HG03060 (cell line): ENCODE results near the gene MRPS18A.

Experiments used
- ATAC-seq: cut with Tn5 transposase; IDR thresholded peaks from one replicate; pipeline ENCODE4 v1.9.1; 2021; ENCODE audit warnings: low read depth, moderate number of reproducible peaks; ENCODE audit not compliant: unreplicated experiment

The MRPS18A gene

DNA sequence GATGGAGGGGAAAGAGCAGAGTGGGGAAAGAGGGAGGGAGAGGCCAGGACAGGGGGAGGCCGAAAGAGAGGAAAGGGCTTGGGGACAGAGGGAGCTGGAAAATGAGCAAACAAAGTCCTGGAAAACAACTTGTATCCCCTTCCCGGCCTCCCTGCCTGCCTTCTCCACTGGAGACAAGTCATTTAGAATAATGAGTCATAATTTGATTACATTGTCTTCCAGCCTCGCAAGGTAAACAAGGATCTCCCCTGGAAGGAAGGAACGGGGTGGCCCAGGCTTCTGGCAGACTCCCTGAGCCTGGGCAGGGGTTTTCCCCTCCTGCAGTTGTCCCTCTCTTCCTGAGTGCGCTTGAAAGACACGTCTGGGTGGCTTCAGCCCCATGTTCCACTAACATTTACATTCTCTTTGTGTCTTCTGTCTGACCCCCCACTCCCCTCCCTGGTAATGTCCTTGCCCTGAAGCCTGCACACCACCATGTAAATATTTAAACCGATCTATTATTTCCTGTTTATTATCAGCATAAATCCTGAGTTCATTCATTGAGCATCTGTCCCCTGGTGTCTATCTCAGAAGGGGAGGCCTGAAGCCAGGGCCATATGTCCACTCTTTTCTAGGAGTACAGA lies 12.1 kb upstream of the MRPS18A start:
- ATAC-seq, result no peak

GRCh38 chr6:43698584-43699349 lies 11.2 kb upstream of the MRPS18A start:
- no peak for ATAC-seq

DNA sequence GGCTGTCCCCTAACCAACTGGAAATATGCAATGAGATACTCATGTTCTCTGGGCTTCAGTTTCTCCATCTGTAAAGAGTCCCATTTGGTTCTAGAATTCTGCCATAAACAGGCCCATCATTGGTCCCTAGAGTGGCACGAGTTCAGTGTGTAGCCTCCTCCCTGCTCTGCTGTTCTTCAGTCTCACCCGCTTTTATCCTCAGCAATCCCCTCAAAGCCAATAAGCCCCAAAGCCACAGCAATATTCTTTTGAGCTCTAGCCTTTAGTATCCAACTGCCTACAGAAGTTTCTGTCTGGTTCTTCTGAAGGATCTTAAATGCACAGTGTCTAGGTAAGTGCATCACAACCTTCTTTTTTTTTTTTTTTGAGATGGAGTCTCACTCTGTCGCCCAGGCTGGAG lies 9.8 kb upstream of the MRPS18A start:
- ATAC-seq, result no peak

DNA sequence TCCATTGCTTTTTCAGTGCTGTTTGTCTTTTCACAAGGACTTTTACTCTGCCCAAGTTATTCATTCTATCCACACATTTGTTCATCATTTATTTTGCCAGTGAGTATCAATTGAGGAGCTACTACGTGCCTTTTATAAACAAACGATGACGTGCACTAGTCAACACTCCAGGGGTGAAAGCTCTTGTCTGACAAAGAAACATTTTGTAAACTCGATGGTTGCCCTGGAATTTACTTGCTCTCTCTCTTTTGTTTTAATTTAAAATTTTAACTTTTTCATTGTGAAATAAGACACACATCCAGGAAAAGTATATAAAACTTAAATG lies 8.3 kb upstream of the MRPS18A start:
- no peak for ATAC-seq

- ATAC-seq, result no peak
Observed at GRCh38 chr6:43695215-43695966, 7.8 kb upstream of the MRPS18A start.

DNA sequence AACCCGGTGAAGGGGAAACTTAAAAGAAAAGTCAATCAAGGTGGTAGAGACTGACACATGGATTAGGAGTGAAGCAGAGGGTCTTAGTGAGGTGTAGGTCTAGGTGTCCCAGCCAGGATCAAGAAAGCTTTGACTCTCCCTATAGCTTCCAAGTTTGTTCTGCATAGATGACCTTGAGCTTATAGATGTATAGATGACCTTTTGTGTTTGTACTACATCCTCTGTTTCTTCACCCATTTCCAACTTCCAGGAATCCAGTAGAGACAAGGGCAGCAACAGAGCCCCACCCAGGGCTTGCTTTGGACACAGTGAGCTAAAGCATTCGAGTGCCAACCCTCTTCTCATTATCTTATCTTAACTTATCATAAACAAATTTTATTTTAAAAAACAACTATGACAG lies 1.8 kb upstream of the MRPS18A start:
- no peak for ATAC-seq

DNA sequence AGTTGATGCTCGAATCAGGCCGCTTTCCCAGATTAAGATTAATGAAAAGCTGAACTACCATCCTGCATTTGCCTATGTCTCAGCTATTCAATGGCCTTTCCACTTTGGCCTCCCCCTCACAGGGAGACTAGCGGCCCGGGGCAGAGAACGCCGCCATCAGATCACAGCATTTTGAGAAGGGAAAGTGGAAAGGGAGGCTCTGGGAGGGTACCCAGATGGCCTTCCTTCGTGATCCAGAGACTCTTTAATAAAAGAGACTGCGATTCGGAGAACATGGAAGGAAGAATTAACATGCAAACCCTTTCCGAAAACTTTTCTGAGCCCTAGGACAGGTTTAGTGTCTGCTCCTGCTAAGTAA lies 533 bp downstream of the MRPS18A start:
- no peak for ATAC-seq

GRCh38 chr6:43683708-43684455 lies 3.7 kb downstream of the MRPS18A start:
- ATAC-seq, result no peak

DNA sequence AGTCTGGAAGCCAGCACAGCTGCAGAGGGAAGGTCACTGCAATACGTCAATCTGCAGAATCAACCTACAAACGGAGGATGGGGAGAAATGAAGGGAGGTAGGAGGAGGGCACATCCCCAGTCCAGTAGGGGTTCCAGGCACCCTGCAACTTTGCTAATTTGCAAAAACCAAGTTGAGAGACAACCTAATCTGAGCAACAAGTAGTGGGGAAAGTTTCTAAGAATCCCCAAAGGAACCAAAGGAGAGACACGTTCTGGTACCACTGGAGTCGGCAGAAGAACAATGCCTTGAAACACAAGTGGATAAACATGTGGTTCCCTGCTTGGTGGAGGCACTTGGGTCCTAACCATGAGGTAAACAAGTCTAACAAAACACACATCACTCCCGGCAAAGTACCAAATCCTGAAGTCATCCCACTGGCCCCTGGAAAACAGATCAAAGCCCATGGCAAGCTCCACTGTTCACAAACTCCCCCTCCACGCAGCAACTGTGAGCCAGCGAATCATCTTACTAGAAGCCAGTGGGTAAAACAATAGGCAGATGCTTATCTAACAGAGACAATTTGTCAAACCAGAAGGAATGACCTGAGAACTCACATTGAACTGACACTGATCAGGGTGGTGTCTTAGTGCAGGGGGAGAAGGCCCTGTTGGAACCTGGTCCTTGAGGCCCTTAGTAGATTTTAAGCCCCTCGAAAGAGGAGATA lies 4.7 kb downstream of the MRPS18A start:
- ATAC-seq, result no peak

DNA sequence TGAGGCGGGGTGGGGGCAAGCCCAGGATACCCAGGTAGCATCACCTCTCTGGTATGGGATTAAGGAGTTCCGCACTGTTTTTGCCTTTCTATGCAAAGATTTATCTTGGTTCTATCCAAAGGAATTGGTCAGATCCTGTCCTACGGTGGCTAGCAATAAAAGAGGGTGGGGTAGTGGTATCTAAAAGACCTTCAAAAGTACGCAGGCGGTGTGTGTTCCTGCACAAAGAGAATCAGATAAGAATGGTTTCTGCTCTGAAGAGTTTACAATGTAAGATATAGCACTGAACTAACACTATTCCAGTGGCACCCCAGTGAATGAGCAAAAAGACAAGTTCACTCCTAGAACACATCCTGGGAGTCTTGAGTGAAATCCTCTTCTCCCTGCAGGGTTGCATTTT lies 6.3 kb downstream of the MRPS18A start:
- ATAC-seq, result no peak

DNA sequence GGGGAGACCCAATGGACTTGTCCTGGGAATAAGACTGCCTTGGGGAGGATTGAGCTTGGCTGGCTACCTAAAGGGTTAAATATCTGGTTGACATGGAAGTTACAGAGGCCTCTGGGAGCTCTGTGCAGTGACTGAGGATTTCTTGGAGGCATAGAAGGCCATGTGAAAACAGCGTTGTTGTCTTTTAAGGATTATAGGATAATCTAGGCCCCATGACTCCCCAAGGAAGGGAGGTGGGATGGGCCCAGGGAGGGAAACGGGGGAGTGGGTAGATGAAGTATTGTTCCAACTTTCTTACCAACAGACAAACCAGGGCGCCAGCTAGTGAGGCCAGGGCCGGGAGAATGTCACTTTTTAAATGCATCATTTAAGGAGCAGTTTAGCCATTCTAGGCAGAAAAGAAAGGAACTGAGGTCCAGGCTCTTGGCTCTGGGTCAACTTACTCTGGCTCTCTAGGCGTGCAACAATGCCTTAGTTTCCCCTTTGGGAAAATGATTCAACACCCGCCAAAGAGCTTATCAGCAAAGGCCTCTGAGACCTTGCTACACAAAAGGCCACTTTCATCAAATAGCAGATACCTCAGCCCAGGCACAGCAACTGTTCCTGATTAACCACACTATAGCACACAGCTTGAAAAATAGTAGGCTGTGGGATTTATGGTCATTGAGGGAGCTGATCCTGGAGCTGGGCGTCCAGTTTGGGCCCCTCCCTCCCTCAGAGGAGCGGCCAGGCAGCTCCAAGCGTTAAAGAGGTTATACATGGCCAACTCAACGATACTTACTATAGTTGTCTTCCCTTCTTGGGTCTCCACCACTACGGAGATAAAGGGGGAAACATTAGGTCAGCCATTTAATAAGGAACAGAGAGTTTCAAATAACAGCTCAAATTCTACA lies 7.0 kb downstream of the MRPS18A start:
- ATAC-seq, result no peak

GRCh38 chr6:43679057-43679456 lies 8.5 kb downstream of the MRPS18A start:
- ATAC-seq, result no peak

- ATAC-seq, result no peak
Observed at GRCh38 chr6:43678341-43678740, 9.2 kb downstream of the MRPS18A start.

- no peak for ATAC-seq
Observed at GRCh38 chr6:43677759-43678158, 9.8 kb downstream of the MRPS18A start.

GRCh38 chr6:43676962-43677606 lies 10.5 kb downstream of the MRPS18A start:
- no peak for ATAC-seq

- ATAC-seq, result no peak
Observed at GRCh38 chr6:43674921-43675320, 12.7 kb downstream of the MRPS18A start.

GRCh38 chr6:43674291-43674690 lies 13.3 kb downstream of the MRPS18A start:
- ATAC-seq, result no peak

- no peak for ATAC-seq
Observed at GRCh38 chr6:43673444-43674084, 14.0 kb downstream of the MRPS18A start.
